ENCODE measurements around the gene EDN2.

EDN2 gene

GRCh38 chr1:41516168-41517061, 31.9 kb upstream of the EDN2 start:
- H3K9me3 ChIP-seq (replicated peaks; ENCODE audit: insufficient read depth, low read length), result no peaks in the 10 kb centered on the region
- peaks cover 21% of the 10 kb centered on the region for H3K4me1 ChIP-seq (ENCODE audit: low read length)
- no peaks in the 10 kb centered on the region for H3K27me3 ChIP-seq (replicated peaks; ENCODE audit: insufficient read depth, low read length)
- TF ChIP-seq EZH2 (optimal IDR thresholded peaks at IDR 0.05; ENCODE audit: low read depth, low read length) (no peak), CTCF (IDR thresholded peaks at IDR 0.05; ENCODE audit: low read length) (peak; percentile 89)
- DNase-seq, result peak; percentile 72
- H3K9me2 ChIP-seq (replicated peaks; ENCODE audit: insufficient read depth, low read length), result no peaks in the 10 kb centered on the region
- H3K4me2 ChIP-seq (ENCODE audit: low read depth, low read length), result peak overlapping the region; percentile 98
- peak overlapping the region; percentile 90 for H2AFZ ChIP-seq (ENCODE audit: low read length)
- H4K20me1 ChIP-seq (ENCODE audit: insufficient read depth, low read length), result no peaks in the 10 kb centered on the region
- H3K79me2 ChIP-seq (ENCODE audit: low read length), result no peaks in the 10 kb centered on the region
- no peaks in the 10 kb centered on the region for H3F3A ChIP-seq (ENCODE audit: insufficient read depth, low read length)
- H3K27ac ChIP-seq (ENCODE audit: low read length), result peak overlapping the region; percentile 31; the same call in 1 of the 2 replicates
- peak overlapping the region; percentile 71 for H3K4me3 ChIP-seq (ENCODE audit: low read length)
- peak overlapping the region; percentile 75 for H3K9ac ChIP-seq (ENCODE audit: low read length)
- no peaks in the 10 kb centered on the region for H3K36me3 ChIP-seq (replicated peaks; ENCODE audit: insufficient read depth, low read length)

- H3K27ac ChIP-seq (ENCODE audit: low read length), result no peak overlapping the region
- H3K4me2 ChIP-seq (ENCODE audit: low read depth, low read length), result peak overlapping the region; percentile 98
- no peak overlapping the region for H2AFZ ChIP-seq (ENCODE audit: low read length)
Measured at GRCh38 chr1:41515778-41516167, 31.3 kb upstream of the EDN2 start.

GRCh38 chr1:41515131-41515678, 30.7 kb upstream of the EDN2 start:
- no peaks in the 10 kb centered on the region for H4K20me1 ChIP-seq (ENCODE audit: insufficient read depth, low read length)
- H2AFZ ChIP-seq (ENCODE audit: low read length), result no peak overlapping the region
- no peaks in the 10 kb centered on the region for H3K27me3 ChIP-seq (replicated peaks; ENCODE audit: insufficient read depth, low read length)
- no peaks in the 10 kb centered on the region for H3K9me3 ChIP-seq (replicated peaks; ENCODE audit: insufficient read depth, low read length)
- no peaks in the 10 kb centered on the region for H3K79me2 ChIP-seq (ENCODE audit: low read length)
- H3K4me2 ChIP-seq (ENCODE audit: low read depth, low read length), result no peak overlapping the region
- no peak overlapping the region for H3K27ac ChIP-seq (ENCODE audit: low read length)
- H3K4me3 ChIP-seq (ENCODE audit: low read length), result no peak overlapping the region
- no peaks in the 10 kb centered on the region for H3F3A ChIP-seq (ENCODE audit: insufficient read depth, low read length)
- no peak overlapping the region for H3K9ac ChIP-seq (ENCODE audit: low read length)
- TF ChIP-seq EZH2phosphoT487 (IDR thresholded peaks at IDR 0.05; ENCODE audit: low read length), result no peak
- no peak for TF ChIP-seq EZH2 (optimal IDR thresholded peaks at IDR 0.05; ENCODE audit: low read depth, low read length)
- TF ChIP-seq CTCF (IDR thresholded peaks at IDR 0.05; ENCODE audit: low read length), result no peak
- H3K9me2 ChIP-seq (replicated peaks; ENCODE audit: insufficient read depth, low read length), result no peaks in the 10 kb centered on the region
- DNase-seq, result peak; percentile 29
- no peaks in the 10 kb centered on the region for H3K36me3 ChIP-seq (replicated peaks; ENCODE audit: insufficient read depth, low read length)
- peaks cover 21% of the 10 kb centered on the region for H3K4me1 ChIP-seq (ENCODE audit: low read length)

More at GRCh38 chr1:41515778-41516167, 31.3 kb upstream of the EDN2 start:
- Histone ChIP-seq H4K20me1 (ENCODE audit: insufficient read depth, low read length) (no peaks in the 10 kb centered on the region), H3K4me3 (ENCODE audit: low read length) (peak overlapping the region; percentile 71; the same call in 1 of the 2 replicates), H3K27me3 (replicated peaks; ENCODE audit: insufficient read depth, low read length) (no peaks in the 10 kb centered on the region), H3K36me3 (replicated peaks; ENCODE audit: insufficient read depth, low read length) (no peaks in the 10 kb centered on the region), H3K9ac (ENCODE audit: low read length) (no peak overlapping the region), H3K9me3 (replicated peaks; ENCODE audit: insufficient read depth, low read length) (no peaks in the 10 kb centered on the region), H3F3A (ENCODE audit: insufficient read depth, low read length) (no peaks in the 10 kb centered on the region), H3K9me2 (replicated peaks; ENCODE audit: insufficient read depth, low read length) (no peaks in the 10 kb centered on the region), H3K4me1 (ENCODE audit: low read length) (peaks cover 21% of the 10 kb centered on the region), H3K79me2 (ENCODE audit: low read length) (no peaks in the 10 kb centered on the region)
- TF ChIP-seq EZH2 (optimal IDR thresholded peaks at IDR 0.05; ENCODE audit: low read depth, low read length), result no peak
- DNase-seq, result no peak
